Body of pancreas (tissue), 4 donors: ENCODE measurements around the gene CBX4. TPM values are rescaled to one million over a fixed set of nuclear protein-coding genes. Genes with fewer than 3 reads are reported as not detected.
A peak's percentile ranks its signal among the peaks of the same experiment; 100 is the strongest.

ENCODE experiments used
- ATAC-seq: fragments of 150-250 bp; one replicate; pipeline ENCODE4 v1.9.1; 2016
- DNase-seq, 4 donors: peaks; one replicate each; pipeline ENCODE4 v3.0.0-alpha.2; 2019
- H3K27ac ChIP-seq, 4 donors: fragments of 200-600 bp; sonication (generic); 1 replicate in 3 of 4; 2 replicates in 1 of 4; pipeline versions ENCODE4 v1.5.1 to v1.6.1; 2016 to 2019; ENCODE audit warnings: mild to moderate bottlenecking in 1 of 4, mixed read lengths in 1 of 4, moderate library complexity in 1 of 4
- H3K27me3 ChIP-seq, 2 donors: fragments of 200-600 bp; sonication (generic); one replicate each; pipeline ENCODE4 v1.6.0; 2016; ENCODE audit warnings: mild to moderate bottlenecking in 1 of 2
- H3K36me3 ChIP-seq, 2 donors: fragments of 200-600 bp; sonication (generic); replicated peaks in 1 of 2; 2 replicates each; pipeline ENCODE4 v1.5.1; 2016; ENCODE audit warnings: low read depth in 2 of 2; ENCODE audit not compliant: insufficient read depth in 1 of 2
- H3K4me1 ChIP-seq: fragments of 200-600 bp; sonication (generic); one replicate; pipeline ENCODE4 v1.6.0; 2016
- H3K4me3 ChIP-seq, 2 donors: fragments of 200-600 bp; sonication (generic); 1 replicate in 1 of 2; 2 replicates in 1 of 2; pipeline ENCODE4 v1.5.1; 2016 to 2019
- H3K9me3 ChIP-seq, 3 donors: fragments of 200-600 bp; sonication (generic); 1 replicate in 2 of 3; 2 replicates in 1 of 3; pipeline ENCODE4 v1.5.1; 2016
- CTCF ChIP-seq, 7 experiments: fragments of 450-650 bp in 4 of 7; fragments of 200-600 bp in 3 of 7; sonication (generic) in 3 of 7; IDR thresholded peaks; one replicate each; pipeline ENCODE4 v1.5.1; 2016 to 2019; ENCODE audit warnings: antibody characterized with exemption in 7 of 7
- POLR2A ChIP-seq, 3 donors: fragments of 450-650 bp; IDR thresholded peaks; one replicate each; pipeline ENCODE4 v1.6.1; 2016; ENCODE audit warnings: antibody characterized with exemption in 3 of 3, mild to moderate bottlenecking in 2 of 3
- WGBS, 2 donors: methylation state at CpG; one replicate each; pipeline ENCODE4 v1.1.5; 2017; 5-methylcytosine and 5-hydroxymethylcytosine counted together
- intact Hi-C: fragments of 100-400 bp; cut with DNase I; formaldehyde crosslinking; loops from one replicate; pipeline ENCODE4 v1.15.1; 2023
- total RNA-seq, 2 donors: library from RNA; depleted of rRNA; stranded (reverse); fragments of >200 nt; gene quantifications; one replicate each; pipeline ENCODE4 v1.1.0, GENCODE V29; 2016

Gene CBX4
- 10 to 100 TPM; 15.6 to 17.8 TPM for total RNA-seq

GRCh38 chr17:79839356-79840268 is at the start of gene CBX4:
Gene CBX4, minus strand, starts transcription at chr17:79839440. Its CDS starts 189 bp downstream, at chr17:79839251.
- intact Hi-C loops: loop anchor here (10.0 kb wide), 1 partner anchor 45 kb away; the partner anchor contains the start of gene CBX8
- whole genome bisulfite sequencing, 2 donors: 2 to 5% methylated on average over 22 to 86 of the region's 103 CpGs
- no peaks in the 10 kb centered on the region for H3K9me3 ChIP-seq
- peak; percentile 78 for ATAC-seq
- TF ChIP-seq POLR2A (IDR thresholded peaks at IDR 0.05): peak; percentile 66 to 80 (median 70)
- TF ChIP-seq CTCF (IDR thresholded peaks at IDR 0.05): peak; percentile 68 to 81 (median 71)
- peak; percentile 96 to 98 (median 97) for DNase-seq
- H3K27ac ChIP-seq: peak within 1 kb of the TSS; percentile 93 to 98 (median 96)
- peaks cover 0 to 34% of the 10 kb centered on the region in 2 donors for H3K27me3 ChIP-seq
- H3K36me3 ChIP-seq: no peaks in the 10 kb centered on the region
- peaks cover 84% of the 10 kb centered on the region for H3K4me1 ChIP-seq
- H3K4me3 ChIP-seq: peak within 1 kb of the TSS; percentile 63 to 93

GRCh38 chr17:79888009-79888540 is 48.8 kb upstream of the CBX4 start:
- Histone ChIP-seq H3K4me1 (peaks cover 5% of the 10 kb centered on the region), H3K27ac (no peak overlapping the region), H3K9me3 (no peaks in the 10 kb centered on the region), H3K27me3 (no peaks in the 10 kb centered on the region), H3K36me3 (no peaks in the 10 kb centered on the region), H3K4me3 (no peak overlapping the region)
- ATAC-seq: no peak
- DNase-seq: no peak
- intact Hi-C loops: no loop called here
- TF ChIP-seq CTCF (IDR thresholded peaks at IDR 0.05) (no peak), POLR2A (IDR thresholded peaks at IDR 0.05) (no peak)
- WGBS, 2 donors: 81 to 83% methylated on average over 12 to 17 of the region's 17 CpGs

- 78 to 83% methylated on average over 14 of the region's 14 CpGs for WGBS, 2 donors
- ATAC-seq (no peak), DNase-seq (no peak)
- Histone ChIP-seq H3K27ac (no peak overlapping the region), H3K27me3 (no peaks in the 10 kb centered on the region), H3K36me3 (no peaks in the 10 kb centered on the region), H3K9me3 (no peaks in the 10 kb centered on the region), H3K4me1 (peaks cover 5% of the 10 kb centered on the region), H3K4me3 (no peak overlapping the region)
- intact Hi-C loops: no loop called here
- TF ChIP-seq CTCF (IDR thresholded peaks at IDR 0.05): no peak
- no peak for TF ChIP-seq POLR2A (IDR thresholded peaks at IDR 0.05)
These were observed 48.3 kb upstream of the CBX4 start for GRCh38 chr17:79887451-79887991.

- H3K9me3 ChIP-seq: no peaks in the 10 kb centered on the region
- no peaks in the 10 kb centered on the region for H3K36me3 ChIP-seq
- DNase-seq: no peak
- 74 to 76% methylated on average over 7 of the region's 7 CpGs for WGBS, 2 donors
- H3K27ac ChIP-seq: no peak overlapping the region
- H3K4me3 ChIP-seq: no peak overlapping the region
- no peaks in the 10 kb centered on the region for H3K27me3 ChIP-seq
- ATAC-seq: no peak
- no peak for TF ChIP-seq POLR2A (IDR thresholded peaks at IDR 0.05)
- intact Hi-C loops: no loop called here
- no peaks in the 10 kb centered on the region for H3K4me1 ChIP-seq
These were observed 44.0 kb upstream of the CBX4 start for GRCh38 chr17:79883202-79883601.

- Histone ChIP-seq H3K27ac (no peak overlapping the region), H3K4me3 (no peak overlapping the region), H3K4me1 (no peaks in the 10 kb centered on the region), H3K27me3 (no peaks in the 10 kb centered on the region), H3K36me3 (no peaks in the 10 kb centered on the region), H3K9me3 (no peaks in the 10 kb centered on the region)
- ATAC-seq (no peak), DNase-seq (no peak)
- TF ChIP-seq CTCF (IDR thresholded peaks at IDR 0.05) (no peak), POLR2A (IDR thresholded peaks at IDR 0.05) (no peak)
- intact Hi-C loops: no loop called here
- 79 to 81% methylated on average over 4 to 10 of the region's 10 CpGs for WGBS, 2 donors
These were observed 39.2 kb upstream of the CBX4 start for GRCh38 chr17:79878329-79878947.
